Neural cell (in vitro differentiated cells): Measurements from ENCODE around the gene NCBP1.

Experiments
- EP300 ChIP-seq: fragments of 450-650 bp; conservative IDR thresholded peaks from 2 replicates; pipeline ENCODE4 v1.6.1; 2014; ENCODE audit warnings: antibody characterized with exemption, mild to moderate bottlenecking, moderate library complexity; ENCODE audit not compliant: poor library complexity, severe bottlenecking
- EZH2 ChIP-seq: fragments of 200-600, 300-800 bp; shearing (Covaris generic), sonication (generic); IDR thresholded peaks from 2 replicates; pipeline ENCODE4 v1.6.1; 2014; ENCODE audit warnings: antibody characterized with exemption, low read length, borderline replicate concordance, mild to moderate bottlenecking; ENCODE audit not compliant: insufficient read depth, poor library complexity, severe bottlenecking
- RAD21 ChIP-seq: fragments of 450-650 bp; conservative IDR thresholded peaks from 2 replicates; pipeline ENCODE4 v1.6.1; 2014; ENCODE audit warnings: antibody characterized with exemption, mild to moderate bottlenecking, moderate library complexity
- TAF1 ChIP-seq: IDR thresholded peaks from 2 replicates; pipeline ENCODE4 v1.6.1; 2012; ENCODE audit warnings: low read depth
- TF ChIP-seq, protein P1 (sequence below): fragments of 450-650 bp; IDR thresholded peaks from 2 replicates; pipeline ENCODE4 v1.5.1; 2014; ENCODE audit warnings: antibody characterized with exemption, mild to moderate bottlenecking, moderate library complexity; ENCODE audit not compliant: poor library complexity, severe bottlenecking

DNA sequence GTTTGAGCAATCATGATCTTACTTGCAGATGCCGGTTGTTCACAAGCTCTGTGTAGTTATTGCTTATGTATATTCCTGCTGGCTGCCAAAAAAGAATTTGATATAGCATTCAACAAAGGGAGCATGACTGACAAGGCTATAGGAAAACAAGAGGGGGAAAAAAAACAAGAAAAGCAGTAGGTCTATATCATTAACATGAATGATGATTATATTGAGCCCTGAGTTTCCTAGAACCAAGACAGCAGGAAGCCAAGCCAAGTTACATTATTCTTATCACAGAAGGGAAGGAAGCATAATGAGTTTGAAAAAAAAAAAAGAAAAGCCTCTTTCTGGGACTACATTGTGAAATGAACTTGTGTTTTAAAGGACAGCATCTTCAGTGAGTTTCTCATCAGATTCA is 41.5 kb upstream of the NCBP1 start:
- TF ChIP-seq, protein P1, sequence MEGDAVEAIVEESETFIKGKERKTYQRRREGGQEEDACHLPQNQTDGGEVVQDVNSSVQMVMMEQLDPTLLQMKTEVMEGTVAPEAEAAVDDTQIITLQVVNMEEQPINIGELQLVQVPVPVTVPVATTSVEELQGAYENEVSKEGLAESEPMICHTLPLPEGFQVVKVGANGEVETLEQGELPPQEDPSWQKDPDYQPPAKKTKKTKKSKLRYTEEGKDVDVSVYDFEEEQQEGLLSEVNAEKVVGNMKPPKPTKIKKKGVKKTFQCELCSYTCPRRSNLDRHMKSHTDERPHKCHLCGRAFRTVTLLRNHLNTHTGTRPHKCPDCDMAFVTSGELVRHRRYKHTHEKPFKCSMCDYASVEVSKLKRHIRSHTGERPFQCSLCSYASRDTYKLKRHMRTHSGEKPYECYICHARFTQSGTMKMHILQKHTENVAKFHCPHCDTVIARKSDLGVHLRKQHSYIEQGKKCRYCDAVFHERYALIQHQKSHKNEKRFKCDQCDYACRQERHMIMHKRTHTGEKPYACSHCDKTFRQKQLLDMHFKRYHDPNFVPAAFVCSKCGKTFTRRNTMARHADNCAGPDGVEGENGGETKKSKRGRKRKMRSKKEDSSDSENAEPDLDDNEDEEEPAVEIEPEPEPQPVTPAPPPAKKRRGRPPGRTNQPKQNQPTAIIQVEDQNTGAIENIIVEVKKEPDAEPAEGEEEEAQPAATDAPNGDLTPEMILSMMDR, result no peak
- TF ChIP-seq RAD21 (no peak), EP300 (no peak), TAF1 (no peak), EZH2 (no peak)
